ENCODE data around the gene KRTAP2-1.
"Not testable (repeated sequence)": the region's sequence is repeated elsewhere in the genome, so short reads cannot be mapped to it uniquely, and the experiment has no call there.

KRTAP2-1 gene, protein sequence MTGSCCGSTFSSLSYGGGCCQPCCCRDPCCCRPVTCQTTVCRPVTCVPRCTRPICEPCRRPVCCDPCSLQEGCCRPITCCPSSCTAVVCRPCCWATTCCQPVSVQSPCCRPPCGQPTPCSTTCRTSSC

GRCh38 chr17:41046735-41047465 is at the start of gene KRTAP2-1:
Gene KRTAP2-1, minus strand, starts transcription at chr17:41047316. Its CDS starts 49 bp downstream, at chr17:41047267.
- not testable (repeated sequence) for DNase-seq (ENCODE audit: low read depth)

- no peak for DNase-seq (ENCODE audit: low read depth)
Measured at GRCh38 chr17:41096055-41096454, 48.9 kb upstream of the KRTAP2-1 start.

GRCh38 chr17:41088760-41089352 is 41.7 kb upstream of the KRTAP2-1 start:
- DNase-seq (ENCODE audit: low read depth) = not testable (repeated sequence)

- not testable (repeated sequence) for DNase-seq (ENCODE audit: low read depth)
Measured at GRCh38 chr17:41084100-41084856, 37.2 kb upstream of the KRTAP2-1 start, which contains the start of gene KRTAP4-7. Gene KRTAP4-7, plus strand, starts transcription at chr17:41084150. Its CDS starts 57 bp downstream, at chr17:41084207.

DNA sequence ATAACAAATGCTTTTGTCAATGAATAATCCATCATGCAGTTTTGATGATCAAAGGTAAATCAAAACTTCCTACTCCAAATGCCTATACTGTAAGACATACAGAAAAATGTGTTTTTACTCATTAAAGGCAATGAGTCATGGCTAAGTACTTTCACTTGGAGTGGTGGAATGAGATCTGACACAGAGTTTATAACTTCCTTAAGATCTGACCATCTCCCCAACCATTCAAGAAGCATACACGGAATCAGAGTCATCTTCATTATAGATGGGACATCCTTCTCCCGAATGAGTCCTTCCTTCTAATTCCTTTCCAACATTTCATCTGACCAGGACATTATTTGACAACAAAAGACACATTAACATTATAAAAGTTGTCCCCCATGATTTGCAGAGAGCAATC is 36.3 kb upstream of the KRTAP2-1 start:
- not testable (repeated sequence) for DNase-seq (ENCODE audit: low read depth)

GRCh38 chr17:41082626-41083025 is 35.5 kb upstream of the KRTAP2-1 start:
- DNase-seq (ENCODE audit: low read depth) = no peak

- DNase-seq (ENCODE audit: low read depth) = no peak
Measured at GRCh38 chr17:41076788-41077187, 29.7 kb upstream of the KRTAP2-1 start.

DNA sequence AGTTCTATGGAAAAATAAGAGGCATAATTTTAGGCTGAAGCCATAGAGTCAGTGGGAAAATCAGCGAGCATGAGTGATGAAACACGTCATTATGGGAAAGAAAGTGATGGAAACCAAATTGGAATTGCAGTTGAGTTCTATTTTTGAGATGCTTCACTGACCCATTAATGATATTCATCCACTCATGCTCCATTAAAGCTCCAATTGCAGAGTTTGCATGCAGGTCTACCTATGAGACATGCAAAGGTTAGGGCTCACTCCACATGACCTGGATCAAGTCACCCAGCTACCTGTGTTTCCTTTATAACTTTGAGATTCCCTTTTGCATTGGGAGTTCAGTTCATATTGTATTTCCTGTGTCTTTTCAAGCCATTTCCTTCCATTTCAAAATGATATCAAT is 26.6 kb upstream of the KRTAP2-1 start:
- no peak for DNase-seq (ENCODE audit: low read depth)

DNA sequence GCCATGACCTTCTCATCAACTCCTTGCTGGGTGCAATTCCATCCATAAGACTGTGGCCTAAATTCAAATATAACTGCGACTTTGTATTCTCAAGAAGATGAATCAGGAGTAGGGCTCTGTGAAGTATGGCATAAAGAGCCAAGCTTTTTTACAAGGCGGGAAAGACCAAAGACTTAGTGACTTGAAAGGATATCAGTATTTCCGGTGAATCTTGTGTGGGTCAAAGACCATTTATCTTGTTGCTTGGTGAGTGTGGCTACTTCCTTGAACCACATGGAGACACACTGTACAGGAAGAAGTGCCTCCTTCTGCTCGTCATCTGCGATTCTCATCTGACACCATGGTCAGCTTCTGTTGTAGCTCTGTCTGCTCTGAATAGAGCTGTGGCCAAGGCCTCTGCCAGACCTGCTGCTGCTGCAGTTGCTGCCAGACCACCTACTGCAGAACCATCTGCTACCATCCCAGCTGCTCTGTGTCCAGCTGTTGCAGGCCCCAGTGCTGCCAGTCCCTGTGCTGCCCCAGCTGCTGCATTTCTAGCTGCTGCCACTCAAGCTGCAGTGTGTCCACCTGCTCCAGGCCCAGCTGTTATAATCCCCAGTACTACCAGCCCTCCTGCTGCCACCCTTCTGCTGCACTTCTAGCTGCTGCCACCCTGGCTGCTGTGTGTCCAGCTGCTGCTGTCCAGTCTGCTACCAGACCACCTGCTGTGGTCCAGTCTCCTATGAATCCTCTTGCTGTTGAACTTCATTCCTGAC is 24.7 kb upstream of the KRTAP2-1 start:
- DNase-seq (ENCODE audit: low read depth) = no peak

DNA sequence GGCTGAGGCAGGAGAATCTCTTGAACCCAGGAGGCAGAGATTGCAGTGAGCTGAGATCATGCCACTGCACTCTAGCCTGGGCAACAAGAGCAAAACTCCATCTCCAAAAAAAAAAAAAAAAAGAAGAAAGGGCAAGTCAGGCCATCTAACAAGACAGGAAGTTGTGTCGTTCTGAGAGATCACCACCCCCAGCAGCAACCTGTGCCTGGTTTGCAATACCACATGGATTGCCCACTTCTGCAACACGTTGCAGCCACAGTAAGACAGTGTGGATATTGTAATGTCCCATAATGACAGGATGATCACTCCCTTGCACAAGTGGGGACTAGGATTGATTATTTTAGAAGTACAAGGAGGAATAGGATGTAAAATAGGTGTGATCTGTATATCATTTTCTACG is 21.9 kb upstream of the KRTAP2-1 start:
- no peak for DNase-seq (ENCODE audit: low read depth)

GRCh38 chr17:41067281-41067680 is 20.2 kb upstream of the KRTAP2-1 start:
- DNase-seq (ENCODE audit: low read depth) = no peak

DNA sequence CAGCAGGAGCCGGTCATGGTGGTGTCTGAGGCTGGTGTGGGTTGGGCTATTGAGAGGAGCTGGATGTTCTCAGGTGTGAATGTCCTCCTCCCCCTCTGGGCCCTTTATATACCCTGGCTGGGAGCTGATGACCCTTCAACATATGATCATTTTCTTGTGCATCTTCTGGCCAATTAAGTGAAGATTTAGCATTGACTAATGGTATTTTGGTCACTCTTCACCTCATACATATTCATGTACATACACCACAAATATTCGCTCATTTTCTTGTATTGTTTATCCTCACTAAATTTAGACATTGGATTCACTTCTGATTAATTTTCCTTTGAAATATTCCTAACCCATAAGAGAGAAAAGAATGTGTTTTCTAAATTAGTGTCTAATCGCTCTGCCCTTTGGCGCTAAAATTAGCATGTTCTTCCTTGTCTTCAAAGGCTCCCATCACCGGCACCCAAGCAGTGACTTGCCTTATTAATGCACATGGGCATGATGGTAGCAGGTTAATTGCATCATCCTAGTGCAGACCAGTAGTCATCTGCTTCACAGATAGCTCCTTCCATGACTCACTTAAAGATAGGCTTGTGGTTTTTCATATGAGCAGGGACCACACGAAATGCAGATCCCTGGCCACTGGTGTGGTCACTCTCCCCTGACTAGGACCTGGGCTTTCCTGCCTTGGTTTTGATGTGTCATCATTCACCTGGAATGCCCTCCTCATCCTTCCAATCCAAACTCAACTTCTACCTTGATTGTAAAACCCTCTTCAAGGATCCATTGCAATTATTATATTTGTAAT is 18.9 kb upstream of the KRTAP2-1 start, which contains the start of gene KRTAP2-4:
Gene KRTAP2-4 (minus strand): TSS at position 51 of the 796 bp plus-strand sequence. CDS start 34 bp downstream, at position 17.
- no peak for DNase-seq (ENCODE audit: low read depth)

DNA sequence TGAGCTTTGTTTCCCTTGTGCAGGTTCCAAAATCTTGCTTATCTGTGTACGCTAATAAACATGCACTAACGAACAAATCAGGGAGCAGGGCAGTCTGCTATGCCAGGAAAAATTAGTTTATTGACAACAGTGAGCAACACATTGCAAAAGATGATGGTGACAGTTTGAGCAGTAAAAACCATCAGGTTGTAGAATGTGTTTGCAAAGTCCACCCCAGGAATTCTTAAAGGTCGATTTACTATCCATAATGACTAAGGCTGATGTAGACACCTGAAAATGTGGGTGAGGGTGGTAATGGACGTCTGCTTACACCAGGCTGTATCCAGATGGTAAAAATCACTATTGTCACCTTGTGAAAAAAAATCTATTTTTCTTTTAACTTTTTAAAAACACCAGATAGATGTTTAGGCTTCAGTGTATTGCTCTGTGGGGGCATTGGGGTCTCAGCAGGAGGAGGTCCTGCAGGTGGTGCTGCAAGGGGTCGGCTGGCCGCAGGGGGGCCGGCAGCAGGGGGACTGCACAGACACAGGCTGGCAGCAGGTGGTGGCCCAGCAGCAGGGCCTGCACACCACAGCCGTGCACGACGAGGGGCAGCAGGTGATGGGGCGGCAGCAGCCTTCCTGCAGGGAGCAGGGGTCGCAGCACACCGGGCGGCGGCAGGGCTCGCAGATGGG is 18.0 kb upstream of the KRTAP2-1 start:
- DNase-seq (ENCODE audit: low read depth) = not testable (repeated sequence)

- no peak for DNase-seq (ENCODE audit: low read depth)
Measured at GRCh38 chr17:41064301-41064700, 17.2 kb upstream of the KRTAP2-1 start.

DNA sequence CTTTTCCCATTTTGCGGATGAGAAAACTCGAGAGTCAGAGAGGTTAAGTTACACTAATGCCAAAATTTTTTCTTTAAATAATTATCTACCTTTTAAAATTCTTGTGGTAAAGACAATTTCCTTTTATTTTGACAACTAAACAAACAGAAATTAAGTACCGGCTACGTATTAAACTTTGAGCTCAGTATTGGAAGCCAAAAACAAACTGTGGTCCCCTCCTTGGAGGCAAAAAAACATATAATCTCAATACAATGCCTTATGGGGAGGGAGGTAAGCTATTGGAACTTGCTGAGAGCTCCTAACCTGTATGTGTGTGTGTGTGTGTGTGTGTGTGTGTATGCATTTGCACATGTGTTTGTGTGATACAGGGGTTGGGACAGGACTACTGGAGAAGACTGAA is 16.3 kb upstream of the KRTAP2-1 start:
- no peak for DNase-seq (ENCODE audit: low read depth)

- DNase-seq (ENCODE audit: low read depth) = no peak
Measured at GRCh38 chr17:41061964-41062363, 14.8 kb upstream of the KRTAP2-1 start.

DNA sequence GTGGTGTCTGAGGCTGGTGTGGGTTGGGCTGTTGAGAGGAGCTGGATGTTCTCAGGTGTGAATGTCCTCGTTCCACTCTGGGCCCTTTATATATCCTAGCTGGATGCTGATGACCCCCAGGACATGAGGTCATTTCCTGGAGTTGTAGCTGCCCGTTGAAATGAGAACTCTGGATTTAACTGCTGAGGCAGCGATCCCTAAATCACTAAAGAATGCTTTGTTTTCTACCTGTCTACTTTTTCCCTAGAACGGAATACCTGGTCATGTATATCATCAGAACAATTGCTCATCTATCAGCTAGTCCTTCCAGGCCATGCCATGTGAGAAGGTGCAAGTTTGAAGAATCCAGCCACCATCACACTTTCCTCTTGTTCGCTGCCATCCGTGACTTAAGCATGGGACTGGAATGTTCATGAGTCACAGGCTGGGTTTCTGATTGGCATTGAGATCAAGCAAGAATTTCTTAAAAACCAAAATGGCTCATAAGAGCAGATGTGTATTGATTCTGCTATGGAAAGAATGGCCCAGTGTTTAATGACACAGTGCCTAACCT is 13.0 kb upstream of the KRTAP2-1 start, which contains the start of gene KRTAP2-3:
Gene KRTAP2-3 (minus strand): TSS at position 63 of the 553 bp plus-strand sequence. CDS start 64 bp downstream, outside the sequence.
- no peak for DNase-seq (ENCODE audit: low read depth)

GRCh38 chr17:41059276-41060051 is 12.3 kb upstream of the KRTAP2-1 start:
- DNase-seq (ENCODE audit: low read depth) = not testable (repeated sequence)

DNA sequence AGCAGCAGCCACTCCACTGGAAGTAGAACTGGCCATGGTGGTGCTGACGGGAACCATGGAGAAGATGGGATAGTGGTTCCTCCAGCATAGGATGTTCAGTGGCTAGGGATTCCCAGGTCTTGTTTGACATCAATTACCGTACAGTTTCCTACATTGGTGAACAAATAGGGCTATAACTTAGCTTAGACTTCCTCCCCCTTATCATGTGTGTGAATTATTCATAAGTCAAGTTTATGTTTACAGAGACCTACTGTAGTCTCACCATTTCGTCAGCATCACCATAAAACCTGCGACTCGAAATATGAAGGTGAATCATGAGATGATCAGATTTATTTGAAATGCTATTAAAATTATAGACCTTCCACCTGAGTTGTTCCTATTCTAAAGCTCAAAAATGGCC is 11.6 kb upstream of the KRTAP2-1 start:
- DNase-seq (ENCODE audit: low read depth) = no peak
